ENCODE results near the gene PCNX2.
"Not testable (repeated sequence)": the region's sequence is repeated elsewhere in the genome, so short reads cannot be mapped to it uniquely, and the experiment has no call there.

Gene PCNX2

GRCh38 chr1:233019083-233019482, 276.4 kb downstream of the PCNX2 start:
- DNase-seq: no peak
- Histone ChIP-seq H3K4me1 (ENCODE audit: control insufficient read depth, insufficient read depth, low read length, poor library complexity, severe bottlenecking) (no peaks in the 10 kb centered on the region), H3K27ac (ENCODE audit: insufficient read depth, low read length, poor library complexity, severe bottlenecking) (no peak overlapping the region), H3K27me3 (replicated peaks; ENCODE audit: control insufficient read depth, insufficient read depth, low read length, poor library complexity, severe bottlenecking) (no peaks in the 10 kb centered on the region), H3K4me3 (ENCODE audit: insufficient read depth, low read depth, low read length, poor library complexity, severe bottlenecking) (no peak overlapping the region), H3K9me3 (ENCODE audit: control insufficient read depth, low read length) (no peaks in the 10 kb centered on the region), H3K36me3 (ENCODE audit: control insufficient read depth, insufficient read depth, low read length) (peaks cover 22% of the 10 kb centered on the region)

GRCh38 chr1:233016798-233017197, 278.7 kb downstream of the PCNX2 start:
- Histone ChIP-seq H3K27ac (ENCODE audit: insufficient read depth, low read length, poor library complexity, severe bottlenecking) (no peak overlapping the region), H3K9me3 (ENCODE audit: control insufficient read depth, low read length) (no peaks in the 10 kb centered on the region), H3K4me3 (ENCODE audit: insufficient read depth, low read depth, low read length, poor library complexity, severe bottlenecking) (no peak overlapping the region), H3K36me3 (ENCODE audit: control insufficient read depth, insufficient read depth, low read length) (peaks cover 29% of the 10 kb centered on the region), H3K27me3 (replicated peaks; ENCODE audit: control insufficient read depth, insufficient read depth, low read length, poor library complexity, severe bottlenecking) (no peaks in the 10 kb centered on the region), H3K4me1 (ENCODE audit: control insufficient read depth, insufficient read depth, low read length, poor library complexity, severe bottlenecking) (no peaks in the 10 kb centered on the region)
- DNase-seq: no peak

GRCh38 chr1:233015965-233016364, 279.6 kb downstream of the PCNX2 start:
- Histone ChIP-seq H3K27ac (ENCODE audit: insufficient read depth, low read length, poor library complexity, severe bottlenecking) (no peak overlapping the region), H3K36me3 (ENCODE audit: control insufficient read depth, insufficient read depth, low read length) (peaks cover 29% of the 10 kb centered on the region), H3K9me3 (ENCODE audit: control insufficient read depth, low read length) (no peaks in the 10 kb centered on the region), H3K4me3 (ENCODE audit: insufficient read depth, low read depth, low read length, poor library complexity, severe bottlenecking) (no peak overlapping the region), H3K27me3 (replicated peaks; ENCODE audit: control insufficient read depth, insufficient read depth, low read length, poor library complexity, severe bottlenecking) (no peaks in the 10 kb centered on the region), H3K4me1 (ENCODE audit: control insufficient read depth, insufficient read depth, low read length, poor library complexity, severe bottlenecking) (no peaks in the 10 kb centered on the region)
- no peak for DNase-seq

GRCh38 chr1:233012021-233012420, 283.5 kb downstream of the PCNX2 start:
- Histone ChIP-seq H3K4me1 (ENCODE audit: control insufficient read depth, insufficient read depth, low read length, poor library complexity, severe bottlenecking) (no peaks in the 10 kb centered on the region), H3K27ac (ENCODE audit: insufficient read depth, low read length, poor library complexity, severe bottlenecking) (no peak overlapping the region), H3K9me3 (ENCODE audit: control insufficient read depth, low read length) (no peaks in the 10 kb centered on the region), H3K27me3 (replicated peaks; ENCODE audit: control insufficient read depth, insufficient read depth, low read length, poor library complexity, severe bottlenecking) (no peaks in the 10 kb centered on the region), H3K36me3 (ENCODE audit: control insufficient read depth, insufficient read depth, low read length) (peaks cover 17% of the 10 kb centered on the region), H3K4me3 (ENCODE audit: insufficient read depth, low read depth, low read length, poor library complexity, severe bottlenecking) (no peak overlapping the region)
- DNase-seq: no peak

GRCh38 chr1:233010146-233010545, 285.4 kb downstream of the PCNX2 start:
- Histone ChIP-seq H3K4me3 (ENCODE audit: insufficient read depth, low read depth, low read length, poor library complexity, severe bottlenecking) (no peak overlapping the region), H3K4me1 (ENCODE audit: control insufficient read depth, insufficient read depth, low read length, poor library complexity, severe bottlenecking) (no peaks in the 10 kb centered on the region), H3K9me3 (ENCODE audit: control insufficient read depth, low read length) (no peaks in the 10 kb centered on the region), H3K27ac (ENCODE audit: insufficient read depth, low read length, poor library complexity, severe bottlenecking) (no peak overlapping the region), H3K27me3 (replicated peaks; ENCODE audit: control insufficient read depth, insufficient read depth, low read length, poor library complexity, severe bottlenecking) (no peaks in the 10 kb centered on the region), H3K36me3 (ENCODE audit: control insufficient read depth, insufficient read depth, low read length) (peaks cover 24% of the 10 kb centered on the region)
- no peak for DNase-seq

- H3K9me3 ChIP-seq (ENCODE audit: control insufficient read depth, low read length): no peaks in the 10 kb centered on the region
- H3K36me3 ChIP-seq (ENCODE audit: control insufficient read depth, insufficient read depth, low read length): peaks cover 15% of the 10 kb centered on the region
- H3K4me1 ChIP-seq (ENCODE audit: control insufficient read depth, insufficient read depth, low read length, poor library complexity, severe bottlenecking): no peaks in the 10 kb centered on the region
- no peak overlapping the region for H3K4me3 ChIP-seq (ENCODE audit: insufficient read depth, low read depth, low read length, poor library complexity, severe bottlenecking)
- no peaks in the 10 kb centered on the region for H3K27me3 ChIP-seq (replicated peaks; ENCODE audit: control insufficient read depth, insufficient read depth, low read length, poor library complexity, severe bottlenecking)
- no peak for DNase-seq
- H3K27ac ChIP-seq (ENCODE audit: insufficient read depth, low read length, poor library complexity, severe bottlenecking): no peak overlapping the region
Measured at GRCh38 chr1:233006541-233006973, 289.0 kb downstream of the PCNX2 start.

GRCh38 chr1:233006108-233006507, 289.4 kb downstream of the PCNX2 start:
- Histone ChIP-seq H3K4me3 (ENCODE audit: insufficient read depth, low read depth, low read length, poor library complexity, severe bottlenecking) (no peak overlapping the region), H3K27ac (ENCODE audit: insufficient read depth, low read length, poor library complexity, severe bottlenecking) (no peak overlapping the region), H3K9me3 (ENCODE audit: control insufficient read depth, low read length) (no peaks in the 10 kb centered on the region), H3K4me1 (ENCODE audit: control insufficient read depth, insufficient read depth, low read length, poor library complexity, severe bottlenecking) (no peaks in the 10 kb centered on the region), H3K36me3 (ENCODE audit: control insufficient read depth, insufficient read depth, low read length) (peaks cover 15% of the 10 kb centered on the region), H3K27me3 (replicated peaks; ENCODE audit: control insufficient read depth, insufficient read depth, low read length, poor library complexity, severe bottlenecking) (no peaks in the 10 kb centered on the region)
- DNase-seq: no peak

- H3K9me3 ChIP-seq (ENCODE audit: control insufficient read depth, low read length): no peaks in the 10 kb centered on the region
- H3K4me1 ChIP-seq (ENCODE audit: control insufficient read depth, insufficient read depth, low read length, poor library complexity, severe bottlenecking): no peaks in the 10 kb centered on the region
- DNase-seq: no peak
- H3K36me3 ChIP-seq (ENCODE audit: control insufficient read depth, insufficient read depth, low read length): peaks cover 19% of the 10 kb centered on the region
- H3K27ac ChIP-seq (ENCODE audit: insufficient read depth, low read length, poor library complexity, severe bottlenecking): no peak overlapping the region
- H3K27me3 ChIP-seq (replicated peaks; ENCODE audit: control insufficient read depth, insufficient read depth, low read length, poor library complexity, severe bottlenecking): no peaks in the 10 kb centered on the region
- no peak overlapping the region for H3K4me3 ChIP-seq (ENCODE audit: insufficient read depth, low read depth, low read length, poor library complexity, severe bottlenecking)
Measured at GRCh38 chr1:233005703-233006102, 289.8 kb downstream of the PCNX2 start.

- H3K9me3 ChIP-seq (ENCODE audit: control insufficient read depth, low read length): no peaks in the 10 kb centered on the region
- H3K4me3 ChIP-seq (ENCODE audit: insufficient read depth, low read depth, low read length, poor library complexity, severe bottlenecking): no peak overlapping the region
- H3K27me3 ChIP-seq (replicated peaks; ENCODE audit: control insufficient read depth, insufficient read depth, low read length, poor library complexity, severe bottlenecking): no peaks in the 10 kb centered on the region
- peaks cover 24% of the 10 kb centered on the region for H3K36me3 ChIP-seq (ENCODE audit: control insufficient read depth, insufficient read depth, low read length)
- H3K4me1 ChIP-seq (ENCODE audit: control insufficient read depth, insufficient read depth, low read length, poor library complexity, severe bottlenecking): no peaks in the 10 kb centered on the region
- no peak overlapping the region for H3K27ac ChIP-seq (ENCODE audit: insufficient read depth, low read length, poor library complexity, severe bottlenecking)
- DNase-seq: no peak
Measured at GRCh38 chr1:233005156-233005555, 290.4 kb downstream of the PCNX2 start.

- no peaks in the 10 kb centered on the region for H3K4me1 ChIP-seq (ENCODE audit: control insufficient read depth, insufficient read depth, low read length, poor library complexity, severe bottlenecking)
- H3K27ac ChIP-seq (ENCODE audit: insufficient read depth, low read length, poor library complexity, severe bottlenecking): no peak overlapping the region
- DNase-seq: no peak
- no peak overlapping the region for H3K4me3 ChIP-seq (ENCODE audit: insufficient read depth, low read depth, low read length, poor library complexity, severe bottlenecking)
- peaks cover 31% of the 10 kb centered on the region for H3K36me3 ChIP-seq (ENCODE audit: control insufficient read depth, insufficient read depth, low read length)
- no peaks in the 10 kb centered on the region for H3K27me3 ChIP-seq (replicated peaks; ENCODE audit: control insufficient read depth, insufficient read depth, low read length, poor library complexity, severe bottlenecking)
- no peaks in the 10 kb centered on the region for H3K9me3 ChIP-seq (ENCODE audit: control insufficient read depth, low read length)
Measured at GRCh38 chr1:233004451-233004850, 291.1 kb downstream of the PCNX2 start.

- not testable (repeated sequence) for H3K27ac ChIP-seq (ENCODE audit: insufficient read depth, low read length, poor library complexity, severe bottlenecking); DNase-seq; H3K9me3 ChIP-seq (ENCODE audit: control insufficient read depth, low read length); H3K4me1 ChIP-seq (ENCODE audit: control insufficient read depth, insufficient read depth, low read length, poor library complexity, severe bottlenecking); H3K4me3 ChIP-seq (ENCODE audit: insufficient read depth, low read depth, low read length, poor library complexity, severe bottlenecking); H3K27me3 ChIP-seq (replicated peaks; ENCODE audit: control insufficient read depth, insufficient read depth, low read length, poor library complexity, severe bottlenecking)
- H3K36me3 ChIP-seq (ENCODE audit: control insufficient read depth, insufficient read depth, low read length): peaks cover 36% of the 10 kb centered on the region
Measured at GRCh38 chr1:233003638-233004037, 291.9 kb downstream of the PCNX2 start.
